Uterus (tissue), 4 donors: Measurements from ENCODE around the gene NBEA. TPM values are rescaled to one million over a fixed set of nuclear protein-coding genes. Genes with fewer than 3 reads are reported as not detected.
"Not testable (repeated sequence)": the region's sequence is repeated elsewhere in the genome, so short reads cannot be mapped to it uniquely, and the experiment has no call there.

Experiments used
- DNase-seq, 2 donors: peaks; one replicate each; pipeline ENCODE4 v3.0.0-alpha.2; 2019 to 2020
- H3K27ac ChIP-seq, 2 donors: fragments of 200-600 bp; sonication (generic); 1 replicate in 1 of 2; 2 replicates in 1 of 2; pipeline ENCODE4 v1.5.1; 2016 to 2018
- H3K27me3 ChIP-seq, 2 donors: fragments of 200-600 bp; sonication (generic); one replicate each; pipeline ENCODE4 v1.5.1; 2018 to 2019; ENCODE audit warnings: control low read depth in 1 of 2
- H3K36me3 ChIP-seq, 2 donors: fragments of 200-600 bp; sonication (generic); one replicate each; pipeline ENCODE4 v1.5.1; 2019; ENCODE audit warnings: control low read depth in 1 of 2
- H3K4me1 ChIP-seq, 2 donors: fragments of 200-600 bp; sonication (generic); one replicate each; pipeline ENCODE4 v1.5.1; 2018 to 2019; ENCODE audit warnings: control low read depth in 1 of 2
- H3K4me3 ChIP-seq, 2 donors: fragments of 200-600 bp; sonication (generic); 1 replicate in 1 of 2; 2 replicates in 1 of 2; pipeline ENCODE4 v1.5.1; 2018 to 2019; ENCODE audit warnings: mild to moderate bottlenecking in 1 of 2
- H3K9me3 ChIP-seq, 2 donors: fragments of 200-600 bp; sonication (generic); one replicate each; pipeline ENCODE4 v1.5.1; 2019; ENCODE audit warnings: control low read depth in 1 of 2
- CTCF ChIP-seq, 4 experiments: fragments of 200-600 bp in 2 of 4; fragments of 450-650 bp in 2 of 4; sonication (generic) in 2 of 4; IDR thresholded peaks; one replicate each; pipeline ENCODE4 v1.5.1; 2016 to 2019; ENCODE audit warnings: antibody characterized with exemption in 4 of 4, mild to moderate bottlenecking in 2 of 4, moderate library complexity in 1 of 4
- POLR2A ChIP-seq, 2 donors: fragments of 450-650 bp; IDR thresholded peaks; one replicate each; pipeline ENCODE4 v1.6.1; 2016; ENCODE audit warnings: antibody characterized with exemption in 2 of 2, mild to moderate bottlenecking in 1 of 2, moderate library complexity in 1 of 2
- intact Hi-C: fragments of 100-400 bp; cut with DNase I; formaldehyde crosslinking; loops from one replicate; pipeline ENCODE4 v1.15.1; 2023; ENCODE audit warnings: low total_unique reads
- total RNA-seq, 4 donors: library from RNA; depleted of rRNA in 3 of 4; stranded (reverse); fragments of >200 nt in 3 of 4; gene quantifications; one replicate each; pipeline versions ENCODE4 v1.1.0 to v1.2.4, GENCODE V29; 2014 to 2023
- donor health status: DM: yes; HTN: yes; CAD: no.

Gene NBEA
- total RNA-seq, 4 donors from 2014 or later: 15.6 to 58.1 (median 37.3) TPM

GRCh38 chr13:34993470-34993869 is 51.4 kb downstream of the NBEA start:
- intact Hi-C loops: no loop called here
- no peaks in the 10 kb centered on the region for H3K9me3 ChIP-seq
- H3K27me3 ChIP-seq: no peaks in the 10 kb centered on the region
- H3K4me3 ChIP-seq: no peak overlapping the region
- TF ChIP-seq POLR2A (IDR thresholded peaks at IDR 0.05) (no peak), CTCF (IDR thresholded peaks at IDR 0.05) (no peak)
- DNase-seq: no peak
- no peaks in the 10 kb centered on the region for H3K36me3 ChIP-seq
- H3K4me1 ChIP-seq: no peaks in the 10 kb centered on the region
- H3K27ac ChIP-seq: no peak overlapping the region

GRCh38 chr13:35003734-35004133 is 61.7 kb downstream of the NBEA start:
- H3K27ac ChIP-seq: not testable (repeated sequence)

GRCh38 chr13:35005051-35005450 is 63.0 kb downstream of the NBEA start:
- TF ChIP-seq POLR2A (IDR thresholded peaks at IDR 0.05): no peak
- no peak for TF ChIP-seq CTCF (IDR thresholded peaks at IDR 0.05)
- intact Hi-C loops: no loop called here
- H3K36me3 ChIP-seq: no peaks in the 10 kb centered on the region
- DNase-seq: no peak
- no peaks in the 10 kb centered on the region for H3K9me3 ChIP-seq
- no peak overlapping the region for H3K4me3 ChIP-seq
- no peaks in the 10 kb centered on the region for H3K27me3 ChIP-seq
- H3K4me1 ChIP-seq: no peaks in the 10 kb centered on the region
- no peak overlapping the region for H3K27ac ChIP-seq

More at GRCh38 chr13:35003734-35004133, 61.7 kb downstream of the NBEA start:
- intact Hi-C loops, DNase-seq, H3K36me3 ChIP-seq, H3K4me1 ChIP-seq, H3K27me3 ChIP-seq, H3K9me3 ChIP-seq, H3K4me3 ChIP-seq: not testable (repeated sequence)

- Histone ChIP-seq H3K4me1 (no peaks in the 10 kb centered on the region), H3K27me3 (no peaks in the 10 kb centered on the region), H3K27ac (no peak overlapping the region), H3K4me3 (no peak overlapping the region), H3K9me3 (no peaks in the 10 kb centered on the region), H3K36me3 (no peaks in the 10 kb centered on the region)
- intact Hi-C loops: no loop called here
- TF ChIP-seq POLR2A (IDR thresholded peaks at IDR 0.05) (no peak), CTCF (IDR thresholded peaks at IDR 0.05) (no peak)
- DNase-seq: no peak
Measured at GRCh38 chr13:35014606-35015213, 72.6 kb downstream of the NBEA start.

GRCh38 chr13:35016362-35017112 is 74.5 kb downstream of the NBEA start:
- no peaks in the 10 kb centered on the region for H3K36me3 ChIP-seq
- H3K27ac ChIP-seq: no peak overlapping the region
- no peaks in the 10 kb centered on the region for H3K4me1 ChIP-seq
- H3K9me3 ChIP-seq: no peaks in the 10 kb centered on the region
- TF ChIP-seq POLR2A (IDR thresholded peaks at IDR 0.05) (no peak), CTCF (IDR thresholded peaks at IDR 0.05) (no peak)
- no peak for DNase-seq
- H3K27me3 ChIP-seq: no peaks in the 10 kb centered on the region
- intact Hi-C loops: no loop called here
- H3K4me3 ChIP-seq: no peak overlapping the region
